Measurements from ENCODE around the gene CRYGB. TPM values are rescaled to one million over a fixed set of nuclear protein-coding genes. Genes with fewer than 3 reads are reported as not detected.

Gene CRYGB, protein sequence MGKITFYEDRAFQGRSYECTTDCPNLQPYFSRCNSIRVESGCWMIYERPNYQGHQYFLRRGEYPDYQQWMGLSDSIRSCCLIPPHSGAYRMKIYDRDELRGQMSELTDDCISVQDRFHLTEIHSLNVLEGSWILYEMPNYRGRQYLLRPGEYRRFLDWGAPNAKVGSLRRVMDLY
- total RNA-seq, result not detected
- polyA plus RNA-seq (ENCODE audit: insufficient read length in 6 of 6), result not detected
- long read RNA-seq, donor 1, result 0 reads
- long read RNA-seq, donor 2, result 0 reads
- long read RNA-seq, donor 3, result 0 reads
- long read RNA-seq, donor 4, result 0 reads
- long read RNA-seq, donor 5, result 0 reads
- long read RNA-seq, donor 6, result 0 reads
- long read RNA-seq, donor 7, result 0 reads
- long read RNA-seq, donor 8, result 0 reads
- long read RNA-seq, donor 9, result 0 reads
- long read RNA-seq, donor 10, result 0 reads
- long read RNA-seq, donor 11, result 0 reads
- long read RNA-seq, donor 12, result 0 reads

DNA sequence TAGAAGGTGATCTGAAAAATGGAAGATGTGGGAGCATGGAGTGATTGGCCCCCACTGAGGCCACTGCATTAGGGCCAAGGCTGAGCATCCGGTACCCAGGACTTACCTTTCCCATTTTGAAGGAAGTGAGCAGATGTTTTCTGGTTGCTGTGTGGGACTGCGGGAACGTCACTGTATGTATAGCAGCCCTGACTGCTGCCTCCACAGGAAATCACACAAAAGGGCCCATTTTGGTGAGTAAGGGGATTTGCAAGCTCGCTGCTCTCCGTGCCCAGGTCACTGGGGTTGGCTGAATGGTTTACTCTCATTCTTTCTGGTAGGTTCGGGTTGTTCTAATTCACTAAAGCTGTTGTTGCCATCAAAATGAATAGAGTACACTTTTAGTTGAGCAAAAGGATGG, at the start of gene CRYGB:
TSS of gene CRYGB (minus strand) at position 153 of the 400 bp plus-strand sequence. CDS start at position 115, 38 bp downstream.
- TF ChIP-seq CTCF (IDR thresholded peaks at IDR 0.05), result no peak
- Histone ChIP-seq H3K27me3 (no peaks in the 10 kb centered on the region), H3K4me1 (no peaks in the 10 kb centered on the region), H3K4me3 (no peak within 1 kb of the TSS), H3K9me3 (peaks cover 0 to under 1% of the 10 kb centered on the region in 2 donors), H3K36me3 (no peaks in the 10 kb centered on the region), H3K27ac (no peak within 1 kb of the TSS)
- no peak for DNase-seq
- no peak for ATAC-seq
- intact Hi-C loops (cut with DNase I), result no loop called here

DNA sequence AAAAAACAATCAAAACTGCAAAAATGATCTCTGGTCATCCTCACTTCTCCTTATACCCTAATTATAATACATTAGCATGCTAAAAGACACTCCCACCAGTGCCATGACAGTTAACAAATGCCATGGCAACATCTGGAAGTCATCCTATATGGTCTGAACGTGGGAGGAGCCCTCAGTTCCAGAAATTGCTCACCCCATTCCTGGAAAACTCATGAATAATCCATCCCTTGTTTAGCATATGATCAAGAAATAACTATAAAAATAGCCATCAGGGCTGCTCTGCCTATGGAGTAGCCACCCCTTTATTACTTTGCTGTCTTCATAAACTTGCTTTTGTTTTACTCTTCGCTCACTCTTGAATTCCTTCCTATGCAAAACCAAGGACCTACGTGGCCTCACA, 49.6 kb upstream of the CRYGB start:
- intact Hi-C loops (cut with DNase I), result no loop called here
- ATAC-seq, result no peak
- no peaks in the 10 kb centered on the region for H3K27me3 ChIP-seq

GRCh38 chr2:208192611-208193236, 46.8 kb upstream of the CRYGB start:
- Histone ChIP-seq H3K9me3 (no peaks in the 10 kb centered on the region), H3K27ac (no peak overlapping the region), H3K4me1 (no peaks in the 10 kb centered on the region), H3K27me3 (no peaks in the 10 kb centered on the region), H3K36me3 (no peaks in the 10 kb centered on the region), H3K4me3 (no peak overlapping the region)
- no peak for DNase-seq
- intact Hi-C loops (cut with DNase I), result no loop called here
- no peak for ATAC-seq
- TF ChIP-seq CTCF (IDR thresholded peaks at IDR 0.05), result no peak

More for the DNA sequence above, 49.6 kb upstream of the CRYGB start:
- no peak overlapping the region for H3K27ac ChIP-seq
- no peaks in the 10 kb centered on the region for H3K4me1 ChIP-seq
- no peaks in the 10 kb centered on the region for H3K9me3 ChIP-seq
- no peak for TF ChIP-seq CTCF (IDR thresholded peaks at IDR 0.05)
- H3K36me3 ChIP-seq, result no peaks in the 10 kb centered on the region
- no peak overlapping the region for H3K4me3 ChIP-seq
- DNase-seq, result no peak

- TF ChIP-seq CTCF (IDR thresholded peaks at IDR 0.05), result no peak
- Histone ChIP-seq H3K27me3 (no peaks in the 10 kb centered on the region), H3K36me3 (no peaks in the 10 kb centered on the region), H3K4me1 (no peaks in the 10 kb centered on the region), H3K27ac (no peak within 1 kb of the TSS), H3K4me3 (no peak within 1 kb of the TSS), H3K9me3 (no peaks in the 10 kb centered on the region)
- no peak for ATAC-seq
- DNase-seq, result no peak
- intact Hi-C loops (cut with DNase I), result no loop called here
These were observed 44.0 kb upstream of the CRYGB start, which contains the start of gene C2orf80 for GRCh38 chr2:208189810-208190503. Gene C2orf80, minus strand, starts transcription at chr2:208190030. Its CDS starts 3,044 bp downstream, at chr2:208186986.
